AG10803 (cell line): ENCODE measurements around the gene FXYD6.

ENCODE experiments used
- DNase-seq: peaks from one replicate; pipeline ENCODE4 v3.0.0; 2010; ENCODE audit warnings: low read depth
- H3K4me3 ChIP-seq: 2 replicates; pipeline ENCODE4 v1.5.1; 2011; ENCODE audit warnings: mild to moderate bottlenecking, low read length, control low read depth
- TF ChIP-seq, protein P1 (sequence below): conservative IDR thresholded peaks from 2 replicates; pipeline ENCODE4 v1.5.1; 2011; ENCODE audit warnings: mild to moderate bottlenecking, low read length, control low read depth, inconsistent platforms

FXYD6 gene

GRCh38 chr11:117795638-117796455, 80.6 kb downstream of the FXYD6 start:
- no peak for DNase-seq
- TF ChIP-seq, protein P1, sequence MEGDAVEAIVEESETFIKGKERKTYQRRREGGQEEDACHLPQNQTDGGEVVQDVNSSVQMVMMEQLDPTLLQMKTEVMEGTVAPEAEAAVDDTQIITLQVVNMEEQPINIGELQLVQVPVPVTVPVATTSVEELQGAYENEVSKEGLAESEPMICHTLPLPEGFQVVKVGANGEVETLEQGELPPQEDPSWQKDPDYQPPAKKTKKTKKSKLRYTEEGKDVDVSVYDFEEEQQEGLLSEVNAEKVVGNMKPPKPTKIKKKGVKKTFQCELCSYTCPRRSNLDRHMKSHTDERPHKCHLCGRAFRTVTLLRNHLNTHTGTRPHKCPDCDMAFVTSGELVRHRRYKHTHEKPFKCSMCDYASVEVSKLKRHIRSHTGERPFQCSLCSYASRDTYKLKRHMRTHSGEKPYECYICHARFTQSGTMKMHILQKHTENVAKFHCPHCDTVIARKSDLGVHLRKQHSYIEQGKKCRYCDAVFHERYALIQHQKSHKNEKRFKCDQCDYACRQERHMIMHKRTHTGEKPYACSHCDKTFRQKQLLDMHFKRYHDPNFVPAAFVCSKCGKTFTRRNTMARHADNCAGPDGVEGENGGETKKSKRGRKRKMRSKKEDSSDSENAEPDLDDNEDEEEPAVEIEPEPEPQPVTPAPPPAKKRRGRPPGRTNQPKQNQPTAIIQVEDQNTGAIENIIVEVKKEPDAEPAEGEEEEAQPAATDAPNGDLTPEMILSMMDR = no peak
- H3K4me3 ChIP-seq = no peak overlapping the region

- no peak overlapping the region for H3K4me3 ChIP-seq
- no peak for DNase-seq
- TF ChIP-seq, protein P1 = no peak
Measured at GRCh38 chr11:117794772-117795629, 81.5 kb downstream of the FXYD6 start.

- H3K4me3 ChIP-seq = no peak overlapping the region
- DNase-seq = no peak
- TF ChIP-seq, protein P1 = no peak
Measured at GRCh38 chr11:117794135-117794534, 82.3 kb downstream of the FXYD6 start.

- TF ChIP-seq, protein P1 = no peak
- DNase-seq = no peak
- no peak overlapping the region for H3K4me3 ChIP-seq
Measured at GRCh38 chr11:117793583-117793982, 82.9 kb downstream of the FXYD6 start.

GRCh38 chr11:117792992-117793391, 83.5 kb downstream of the FXYD6 start:
- no peak overlapping the region for H3K4me3 ChIP-seq
- TF ChIP-seq, protein P1 = no peak
- DNase-seq = no peak

DNA sequence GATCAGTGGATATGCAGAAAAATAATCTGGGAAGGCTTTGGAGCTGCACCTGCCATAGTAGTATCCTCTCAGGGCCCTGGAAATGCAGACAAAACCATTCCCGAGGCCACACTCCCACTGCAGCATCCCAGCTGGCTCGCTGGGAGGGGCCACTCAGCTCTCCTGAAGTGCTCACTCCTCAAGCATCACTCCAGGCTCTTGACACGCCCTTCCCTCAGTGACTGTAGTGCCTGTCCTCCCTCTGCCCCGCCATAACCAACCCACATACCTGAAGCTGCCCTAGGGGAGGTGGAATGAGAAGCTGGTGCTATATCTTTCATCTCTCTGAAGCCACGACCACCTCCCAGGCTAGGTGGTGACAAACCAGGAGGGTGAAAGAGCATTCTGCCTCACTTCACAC, 84.2 kb downstream of the FXYD6 start:
- no peak for DNase-seq
- TF ChIP-seq, protein P1 = no peak

DNA sequence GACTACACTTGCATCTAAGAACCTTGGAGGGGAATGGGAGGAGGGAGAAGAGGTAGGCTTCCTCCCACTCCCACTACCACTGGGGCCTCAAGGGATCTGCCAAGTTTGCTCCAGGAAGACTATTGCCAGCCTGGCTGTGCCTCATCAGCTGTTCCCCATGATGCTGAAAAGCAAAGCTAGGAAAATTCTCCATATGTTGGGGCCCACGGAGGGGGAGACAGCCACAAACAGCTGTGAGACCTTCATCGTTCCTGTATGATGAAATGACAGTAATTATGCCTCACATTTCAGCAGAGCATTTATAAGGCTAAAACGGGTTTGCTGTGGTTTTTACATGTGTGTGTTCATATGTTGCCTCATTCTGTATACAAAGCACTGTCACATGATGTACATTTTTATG, 86.2 kb downstream of the FXYD6 start:
- TF ChIP-seq, protein P1 = no peak
- no peak overlapping the region for H3K4me3 ChIP-seq
- DNase-seq = no peak

More for the DNA sequence above, 84.2 kb downstream of the FXYD6 start:
- no peak overlapping the region for H3K4me3 ChIP-seq
